Measurements from ENCODE around the gene DPYSL3.

DNA sequence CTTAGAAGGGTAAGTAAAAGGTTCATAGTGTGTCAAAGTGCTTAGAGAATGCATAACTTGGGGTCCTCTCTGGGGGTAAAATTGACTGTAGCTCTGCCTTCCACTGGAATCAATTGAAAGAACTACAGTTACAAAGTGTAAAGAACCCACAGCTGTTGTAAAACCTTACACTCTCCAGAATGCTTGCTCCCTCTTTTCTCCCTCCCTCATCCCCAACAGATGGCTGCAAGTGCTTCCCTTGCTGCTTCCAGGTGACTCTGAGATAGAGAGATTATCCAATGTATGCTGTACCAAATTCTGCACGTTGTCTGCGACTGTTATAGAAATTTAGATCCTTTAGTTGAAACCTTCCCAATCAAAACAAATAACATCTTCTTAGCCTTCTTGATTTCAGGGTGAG, 149.1 kb downstream of the DPYSL3 start:
- TF ChIP-seq, protein P1, sequence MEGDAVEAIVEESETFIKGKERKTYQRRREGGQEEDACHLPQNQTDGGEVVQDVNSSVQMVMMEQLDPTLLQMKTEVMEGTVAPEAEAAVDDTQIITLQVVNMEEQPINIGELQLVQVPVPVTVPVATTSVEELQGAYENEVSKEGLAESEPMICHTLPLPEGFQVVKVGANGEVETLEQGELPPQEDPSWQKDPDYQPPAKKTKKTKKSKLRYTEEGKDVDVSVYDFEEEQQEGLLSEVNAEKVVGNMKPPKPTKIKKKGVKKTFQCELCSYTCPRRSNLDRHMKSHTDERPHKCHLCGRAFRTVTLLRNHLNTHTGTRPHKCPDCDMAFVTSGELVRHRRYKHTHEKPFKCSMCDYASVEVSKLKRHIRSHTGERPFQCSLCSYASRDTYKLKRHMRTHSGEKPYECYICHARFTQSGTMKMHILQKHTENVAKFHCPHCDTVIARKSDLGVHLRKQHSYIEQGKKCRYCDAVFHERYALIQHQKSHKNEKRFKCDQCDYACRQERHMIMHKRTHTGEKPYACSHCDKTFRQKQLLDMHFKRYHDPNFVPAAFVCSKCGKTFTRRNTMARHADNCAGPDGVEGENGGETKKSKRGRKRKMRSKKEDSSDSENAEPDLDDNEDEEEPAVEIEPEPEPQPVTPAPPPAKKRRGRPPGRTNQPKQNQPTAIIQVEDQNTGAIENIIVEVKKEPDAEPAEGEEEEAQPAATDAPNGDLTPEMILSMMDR (IDR thresholded peaks at IDR 0.05; ENCODE audit: insufficient read depth, low read length, poor library complexity, severe bottlenecking) = no peak
- no peak for TF ChIP-seq EZH2phosphoT487 (conservative IDR thresholded peaks at IDR 0.05; ENCODE audit: low read length)

All from SU-DHL-6 (cell line).